Fibroblast of upper back skin (primary cell): ENCODE results near the gene TMEM63C.

Experiments used
- DNase-seq: peaks from one replicate; pipeline ENCODE4 v3.0.0-alpha.2; 2013

TMEM63C gene

GRCh38 chr14:77284466-77284865 lies 102.9 kb downstream of the TMEM63C start:
- no peak for DNase-seq

- DNase-seq: no peak
These were observed 105.0 kb downstream of the TMEM63C start for GRCh38 chr14:77286576-77286975.

- DNase-seq: peak; percentile 16
These were observed 109.1 kb downstream of the TMEM63C start for GRCh38 chr14:77290705-77291104.

GRCh38 chr14:77296155-77296554 lies 114.6 kb downstream of the TMEM63C start:
- no peak for DNase-seq

- no peak for DNase-seq
These were observed 115.3 kb downstream of the TMEM63C start for GRCh38 chr14:77296906-77297305.

GRCh38 chr14:77299771-77300170 lies 118.2 kb downstream of the TMEM63C start:
- DNase-seq: no peak

GRCh38 chr14:77301103-77301502 lies 119.5 kb downstream of the TMEM63C start:
- DNase-seq: peak; percentile 75

- peak; percentile 23 for DNase-seq
These were observed 121.3 kb downstream of the TMEM63C start for GRCh38 chr14:77302926-77303325.

- DNase-seq: peak; percentile 82
These were observed 122.0 kb downstream of the TMEM63C start for GRCh38 chr14:77303417-77304156.

- DNase-seq: no peak
These were observed 124.1 kb downstream of the TMEM63C start for GRCh38 chr14:77305696-77306095.

- no peak for DNase-seq
These were observed 124.8 kb downstream of the TMEM63C start for GRCh38 chr14:77306416-77306815.

GRCh38 chr14:77306851-77307496 lies 125.4 kb downstream of the TMEM63C start:
- DNase-seq: peak; percentile 31
